Neural cell (in vitro differentiated cells): ENCODE data around the gene PLK2. TPM values are rescaled to one million over a fixed set of nuclear protein-coding genes. Genes with fewer than 3 reads are reported as not detected.

Experiments used
- H2AFZ ChIP-seq: fragments of 200-600, 300-800 bp; sonication (generic), shearing (Covaris generic); 2 replicates; pipeline ENCODE4 v1.6.0; 2014; ENCODE audit warnings: low read depth, mild to moderate bottlenecking, antibody characterized with exemption, low read length, moderate library complexity
- H3F3A ChIP-seq: fragments of 200-600 bp; shearing (Covaris generic); 2 replicates; pipeline ENCODE4 v1.6.1; 2016; ENCODE audit warnings: mild to moderate bottlenecking, moderate library complexity, mixed read lengths, antibody characterized with exemption, low read length; ENCODE audit not compliant: insufficient read depth, poor library complexity, severe bottlenecking
- H3K27ac ChIP-seq: fragments of 200-600, 300-800 bp; sonication (generic), shearing (Covaris generic); 2 replicates; pipeline ENCODE4 v1.5.1; 2014; ENCODE audit warnings: mild to moderate bottlenecking, low read length, moderate library complexity
- H3K27me3 ChIP-seq: fragments of 300-800, 200-600 bp; sonication (generic), shearing (Covaris generic); 2 replicates; pipeline ENCODE4 v1.6.0; 2014; ENCODE audit warnings: mild to moderate bottlenecking, low read depth, low read length, moderate library complexity; ENCODE audit not compliant: insufficient read depth
- H3K36me3 ChIP-seq: fragments of 300-800, 200-600 bp; sonication (generic), shearing (Covaris generic); 2 replicates; pipeline ENCODE4 v1.5.1; 2014; ENCODE audit warnings: mild to moderate bottlenecking, antibody characterized with exemption, low read length, moderate library complexity; ENCODE audit not compliant: insufficient read depth
- H3K4me2 ChIP-seq: fragments of 300-800, 200-600 bp; sonication (generic), shearing (Covaris generic); 2 replicates; pipeline ENCODE4 v1.6.0; 2014; ENCODE audit warnings: mild to moderate bottlenecking, low read length
- H3K4me3 ChIP-seq: fragments of 300-800, 200-600 bp; sonication (generic), shearing (Covaris generic); 2 replicates; pipeline ENCODE4 v1.5.1; 2014; ENCODE audit warnings: mild to moderate bottlenecking, low read length, moderate library complexity
- H3K79me2 ChIP-seq: fragments of 200-600 bp; shearing (Covaris generic); replicated peaks from 2 replicates; pipeline ENCODE4 v1.6.0; 2014; ENCODE audit warnings: mild to moderate bottlenecking, low read length, moderate library complexity; ENCODE audit not compliant: insufficient read depth
- H3K9ac ChIP-seq: fragments of 300-800, 200-600 bp; sonication (generic), shearing (Covaris generic); 2 replicates; pipeline ENCODE4 v1.6.1; 2016; ENCODE audit warnings: mild to moderate bottlenecking, low read length, mixed read lengths
- H3K9me2 ChIP-seq: fragments of 200-600 bp; shearing (Covaris generic); 2 replicates; pipeline ENCODE4 v1.6.1; 2016; ENCODE audit warnings: mild to moderate bottlenecking, low read length, mixed read lengths; ENCODE audit not compliant: insufficient read depth
- H3K9me3 ChIP-seq: fragments of 200-600, 300-800 bp; sonication (generic), shearing (Covaris generic); 2 replicates; pipeline ENCODE4 v1.6.1; 2016; ENCODE audit warnings: mild to moderate bottlenecking, mixed run types, low read length, moderate library complexity, mixed read lengths
- H4K20me1 ChIP-seq: fragments of 200-600 bp; shearing (Covaris generic); 2 replicates; pipeline ENCODE4 v1.6.1; 2016; ENCODE audit warnings: mild to moderate bottlenecking, mixed run types; ENCODE audit not compliant: insufficient read depth
- EP300 ChIP-seq: fragments of 450-650 bp; conservative IDR thresholded peaks from 2 replicates; pipeline ENCODE4 v1.6.1; 2014; ENCODE audit warnings: antibody characterized with exemption, mild to moderate bottlenecking, moderate library complexity; ENCODE audit not compliant: poor library complexity, severe bottlenecking
- EZH2 ChIP-seq: fragments of 200-600, 300-800 bp; shearing (Covaris generic), sonication (generic); IDR thresholded peaks from 2 replicates; pipeline ENCODE4 v1.6.1; 2014; ENCODE audit warnings: antibody characterized with exemption, low read length, borderline replicate concordance, mild to moderate bottlenecking; ENCODE audit not compliant: insufficient read depth, poor library complexity, severe bottlenecking
- MXI1 ChIP-seq: fragments of 450-650 bp; conservative IDR thresholded peaks from 2 replicates; pipeline ENCODE4 v1.6.1; 2014; ENCODE audit warnings: antibody characterized with exemption, mild to moderate bottlenecking; ENCODE audit not compliant: poor library complexity, severe bottlenecking
- POLR2AphosphoS5 ChIP-seq: IDR thresholded peaks from 2 replicates; pipeline ENCODE4 v1.6.1; 2012
- RAD21 ChIP-seq: fragments of 450-650 bp; conservative IDR thresholded peaks from 2 replicates; pipeline ENCODE4 v1.6.1; 2014; ENCODE audit warnings: antibody characterized with exemption, mild to moderate bottlenecking, moderate library complexity
- SMC3 ChIP-seq: fragments of 450-650 bp; conservative IDR thresholded peaks from 2 replicates; pipeline ENCODE4 v1.6.1; 2014; ENCODE audit warnings: antibody characterized with exemption, mild to moderate bottlenecking, moderate library complexity; ENCODE audit not compliant: poor library complexity
- TAF1 ChIP-seq: IDR thresholded peaks from 2 replicates; pipeline ENCODE4 v1.6.1; 2012; ENCODE audit warnings: low read depth
- polyA plus RNA-seq: library from polyadenylated mRNA; depleted of rRNA; stranded (reverse); fragments of >200 nt; gene quantifications from 2 replicates; pipeline ENCODE4 v1.2.3, GENCODE V29; 2014
- TF ChIP-seq, protein P1 (sequence below): fragments of 450-650 bp; IDR thresholded peaks from 2 replicates; pipeline ENCODE4 v1.5.1; 2014; ENCODE audit warnings: antibody characterized with exemption, mild to moderate bottlenecking, moderate library complexity; ENCODE audit not compliant: poor library complexity, severe bottlenecking
- TF ChIP-seq, protein P2 (sequence below): IDR thresholded peaks from 2 replicates; pipeline ENCODE4 v1.6.1; 2012; ENCODE audit warnings: borderline replicate concordance

The PLK2 gene
- polyA plus RNA-seq, 1 donor from 2014 or later: 309 TPM

GRCh38 chr5:58431832-58432231 lies 28.1 kb downstream of the PLK2 start:
- H2AFZ ChIP-seq: no peak overlapping the region
- no peak overlapping the region for H3K4me3 ChIP-seq
- H3K9me3 ChIP-seq: no peaks in the 10 kb centered on the region
- H3K79me2 ChIP-seq: no peaks in the 10 kb centered on the region
- H3K4me2 ChIP-seq: no peak overlapping the region
- H3K36me3 ChIP-seq: no peaks in the 10 kb centered on the region
- no peak overlapping the region for H3K9ac ChIP-seq
- H3K27me3 ChIP-seq: no peaks in the 10 kb centered on the region
- H3K27ac ChIP-seq: no peak overlapping the region
- no peaks in the 10 kb centered on the region for H4K20me1 ChIP-seq
- H3K9me2 ChIP-seq: no peaks in the 10 kb centered on the region
- H3F3A ChIP-seq: no peaks in the 10 kb centered on the region
- TF ChIP-seq EP300: no peak
- TF ChIP-seq, protein P1, sequence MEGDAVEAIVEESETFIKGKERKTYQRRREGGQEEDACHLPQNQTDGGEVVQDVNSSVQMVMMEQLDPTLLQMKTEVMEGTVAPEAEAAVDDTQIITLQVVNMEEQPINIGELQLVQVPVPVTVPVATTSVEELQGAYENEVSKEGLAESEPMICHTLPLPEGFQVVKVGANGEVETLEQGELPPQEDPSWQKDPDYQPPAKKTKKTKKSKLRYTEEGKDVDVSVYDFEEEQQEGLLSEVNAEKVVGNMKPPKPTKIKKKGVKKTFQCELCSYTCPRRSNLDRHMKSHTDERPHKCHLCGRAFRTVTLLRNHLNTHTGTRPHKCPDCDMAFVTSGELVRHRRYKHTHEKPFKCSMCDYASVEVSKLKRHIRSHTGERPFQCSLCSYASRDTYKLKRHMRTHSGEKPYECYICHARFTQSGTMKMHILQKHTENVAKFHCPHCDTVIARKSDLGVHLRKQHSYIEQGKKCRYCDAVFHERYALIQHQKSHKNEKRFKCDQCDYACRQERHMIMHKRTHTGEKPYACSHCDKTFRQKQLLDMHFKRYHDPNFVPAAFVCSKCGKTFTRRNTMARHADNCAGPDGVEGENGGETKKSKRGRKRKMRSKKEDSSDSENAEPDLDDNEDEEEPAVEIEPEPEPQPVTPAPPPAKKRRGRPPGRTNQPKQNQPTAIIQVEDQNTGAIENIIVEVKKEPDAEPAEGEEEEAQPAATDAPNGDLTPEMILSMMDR: no peak
- no peak for TF ChIP-seq RAD21
- no peak for TF ChIP-seq TAF1
- TF ChIP-seq POLR2AphosphoS5: no peak
- no peak for TF ChIP-seq MXI1
- no peak for TF ChIP-seq SMC3
- TF ChIP-seq, protein P2, sequence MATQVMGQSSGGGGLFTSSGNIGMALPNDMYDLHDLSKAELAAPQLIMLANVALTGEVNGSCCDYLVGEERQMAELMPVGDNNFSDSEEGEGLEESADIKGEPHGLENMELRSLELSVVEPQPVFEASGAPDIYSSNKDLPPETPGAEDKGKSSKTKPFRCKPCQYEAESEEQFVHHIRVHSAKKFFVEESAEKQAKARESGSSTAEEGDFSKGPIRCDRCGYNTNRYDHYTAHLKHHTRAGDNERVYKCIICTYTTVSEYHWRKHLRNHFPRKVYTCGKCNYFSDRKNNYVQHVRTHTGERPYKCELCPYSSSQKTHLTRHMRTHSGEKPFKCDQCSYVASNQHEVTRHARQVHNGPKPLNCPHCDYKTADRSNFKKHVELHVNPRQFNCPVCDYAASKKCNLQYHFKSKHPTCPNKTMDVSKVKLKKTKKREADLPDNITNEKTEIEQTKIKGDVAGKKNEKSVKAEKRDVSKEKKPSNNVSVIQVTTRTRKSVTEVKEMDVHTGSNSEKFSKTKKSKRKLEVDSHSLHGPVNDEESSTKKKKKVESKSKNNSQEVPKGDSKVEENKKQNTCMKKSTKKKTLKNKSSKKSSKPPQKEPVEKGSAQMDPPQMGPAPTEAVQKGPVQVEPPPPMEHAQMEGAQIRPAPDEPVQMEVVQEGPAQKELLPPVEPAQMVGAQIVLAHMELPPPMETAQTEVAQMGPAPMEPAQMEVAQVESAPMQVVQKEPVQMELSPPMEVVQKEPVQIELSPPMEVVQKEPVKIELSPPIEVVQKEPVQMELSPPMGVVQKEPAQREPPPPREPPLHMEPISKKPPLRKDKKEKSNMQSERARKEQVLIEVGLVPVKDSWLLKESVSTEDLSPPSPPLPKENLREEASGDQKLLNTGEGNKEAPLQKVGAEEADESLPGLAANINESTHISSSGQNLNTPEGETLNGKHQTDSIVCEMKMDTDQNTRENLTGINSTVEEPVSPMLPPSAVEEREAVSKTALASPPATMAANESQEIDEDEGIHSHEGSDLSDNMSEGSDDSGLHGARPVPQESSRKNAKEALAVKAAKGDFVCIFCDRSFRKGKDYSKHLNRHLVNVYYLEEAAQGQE: no peak
- no peak for TF ChIP-seq EZH2

GRCh38 chr5:58412932-58413331 lies 47.0 kb downstream of the PLK2 start:
- Histone ChIP-seq H2AFZ (no peak overlapping the region), H3K4me2 (no peak overlapping the region), H3K79me2 (no peaks in the 10 kb centered on the region), H3F3A (no peaks in the 10 kb centered on the region), H3K27me3 (no peaks in the 10 kb centered on the region), H3K9me3 (no peaks in the 10 kb centered on the region), H3K4me3 (no peak overlapping the region), H3K9me2 (no peaks in the 10 kb centered on the region), H4K20me1 (no peaks in the 10 kb centered on the region), H3K36me3 (no peaks in the 10 kb centered on the region), H3K27ac (no peak overlapping the region), H3K9ac (no peak overlapping the region)
- TF ChIP-seq EZH2: no peak
- no peak for TF ChIP-seq MXI1
- TF ChIP-seq EP300: no peak
- no peak for TF ChIP-seq RAD21
- no peak for TF ChIP-seq POLR2AphosphoS5
- no peak for TF ChIP-seq TAF1
- TF ChIP-seq, protein P1: no peak
- TF ChIP-seq, protein P2: no peak
- TF ChIP-seq SMC3: no peak
